HG03565 (cell line): ENCODE measurements around the gene GABBR2.
"Not testable (repeated sequence)": the region's sequence is repeated elsewhere in the genome, so short reads cannot be mapped to it uniquely, and the experiment has no call there.

Experiments used
- ATAC-seq: cut with Tn5 transposase; IDR thresholded peaks from one replicate; pipeline ENCODE4 v1.9.1; 2021; ENCODE audit warnings: mild to moderate bottlenecking, moderate library complexity; ENCODE audit not compliant: unreplicated experiment

Gene GABBR2

GRCh38 chr9:98491828-98492227 is 216.9 kb downstream of the GABBR2 start:
- ATAC-seq = no peak

- no peak for ATAC-seq
Observed at GRCh38 chr9:98491231-98491651, 217.5 kb downstream of the GABBR2 start.

GRCh38 chr9:98488571-98489312 is 220.0 kb downstream of the GABBR2 start:
- ATAC-seq = no peak

- ATAC-seq = no peak
Observed at GRCh38 chr9:98485706-98486105, 223.0 kb downstream of the GABBR2 start.

GRCh38 chr9:98484162-98484561 is 224.6 kb downstream of the GABBR2 start:
- ATAC-seq = no peak

GRCh38 chr9:98482226-98482625 is 226.5 kb downstream of the GABBR2 start:
- ATAC-seq = no peak

- no peak for ATAC-seq
Observed at GRCh38 chr9:98481676-98482075, 227.1 kb downstream of the GABBR2 start.

GRCh38 chr9:98479967-98480847 is 228.5 kb downstream of the GABBR2 start:
- no peak for ATAC-seq

GRCh38 chr9:98479449-98479848 is 229.3 kb downstream of the GABBR2 start:
- ATAC-seq = no peak

GRCh38 chr9:98477884-98478283 is 230.9 kb downstream of the GABBR2 start:
- no peak for ATAC-seq

- ATAC-seq = no peak
Observed at GRCh38 chr9:98472216-98472615, 236.5 kb downstream of the GABBR2 start.

- ATAC-seq = no peak
Observed at GRCh38 chr9:98471185-98471584, 237.6 kb downstream of the GABBR2 start.

GRCh38 chr9:98468567-98469239 is 240.0 kb downstream of the GABBR2 start:
- ATAC-seq = no peak

GRCh38 chr9:98465799-98466198 is 242.9 kb downstream of the GABBR2 start:
- no peak for ATAC-seq

GRCh38 chr9:98464156-98464690 is 244.5 kb downstream of the GABBR2 start:
- not testable (repeated sequence) for ATAC-seq

GRCh38 chr9:98462310-98462709 is 246.4 kb downstream of the GABBR2 start:
- no peak for ATAC-seq

- ATAC-seq = no peak
Observed at GRCh38 chr9:98460704-98461103, 248.0 kb downstream of the GABBR2 start.

GRCh38 chr9:98457726-98458370 is 250.9 kb downstream of the GABBR2 start:
- ATAC-seq = no peak

GRCh38 chr9:98456156-98456613 is 252.6 kb downstream of the GABBR2 start:
- no peak for ATAC-seq
